Astrocyte (in vitro differentiated cells and primary cell): ENCODE data around the gene TMEM184A.

Experiments
- CTCF ChIP-seq: IDR thresholded peaks from 2 replicates; pipeline ENCODE4 v1.5.1; 2011; ENCODE audit warnings: low read depth, mild to moderate bottlenecking, inconsistent platforms, low read length, moderate library complexity; ENCODE audit not compliant: insufficient read depth
- EZH2 ChIP-seq: IDR thresholded peaks from 2 replicates; pipeline ENCODE4 v1.6.1; 2012; ENCODE audit warnings: mild to moderate bottlenecking, low read length, inconsistent platforms; ENCODE audit not compliant: insufficient read depth

GRCh38 chr7:1496531-1497292 lies 59.3 kb downstream of the TMEM184A start:
- TF ChIP-seq CTCF (no peak), EZH2 (no peak)
